ENCODE data around the gene TINCR.

DNA sequence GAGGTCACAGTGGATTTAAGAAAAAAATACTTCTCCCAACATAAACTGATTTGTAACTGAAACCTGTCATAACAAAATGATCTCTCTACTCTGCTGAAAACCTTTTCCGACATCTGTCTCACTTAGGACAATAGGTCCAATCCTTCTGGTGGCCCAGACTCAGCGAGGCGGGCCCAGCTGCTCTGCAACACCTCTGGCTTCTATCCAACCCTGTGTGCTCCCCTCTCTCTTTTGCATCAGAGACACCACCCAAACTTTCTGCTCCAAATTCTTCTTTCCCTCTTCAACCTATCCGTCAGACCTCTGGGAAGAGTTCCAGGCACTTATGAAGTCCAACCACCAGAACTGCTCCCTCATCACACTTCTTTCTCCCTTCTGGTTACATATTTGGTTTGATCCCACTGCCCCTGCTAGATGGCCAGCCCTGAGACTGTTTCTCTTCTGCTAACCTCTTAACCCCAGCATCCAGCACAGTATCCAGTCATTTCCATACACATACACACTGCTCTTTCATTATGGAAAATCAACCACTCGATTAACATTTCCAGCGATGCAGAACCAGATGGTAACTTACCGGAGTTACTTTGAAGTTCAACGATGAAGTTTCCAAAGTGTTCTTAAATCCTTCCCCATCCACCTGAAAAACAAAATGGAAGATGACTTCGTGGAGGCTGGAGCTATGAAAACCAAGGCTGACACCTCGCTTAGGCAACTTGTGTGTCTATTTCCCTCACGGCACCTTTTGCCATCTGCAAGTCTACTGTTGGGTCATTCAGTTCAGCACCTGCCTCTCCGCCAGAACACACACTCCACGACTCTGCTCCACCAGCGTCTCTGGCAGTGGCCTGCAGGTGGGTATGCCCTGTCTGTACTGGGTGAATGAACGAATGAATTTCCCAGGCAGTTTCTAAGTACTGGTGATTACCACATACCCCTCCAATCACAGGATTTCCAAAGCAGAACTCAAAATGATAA lies 45.4 kb upstream of the TINCR start:
- TF ChIP-seq SP1 (IDR thresholded peaks at IDR 0.05), result no peak
- TF ChIP-seq ELF4 (IDR thresholded peaks at IDR 0.05), result no peak
- TF ChIP-seq SUZ12 (IDR thresholded peaks at IDR 0.05), result no peak
- no peak for TF ChIP-seq L3MBTL2 (conservative IDR thresholded peaks at IDR 0.05)
- TF ChIP-seq BHLHE40 (IDR thresholded peaks at IDR 0.05; ENCODE audit: borderline replicate concordance), result no peak
- TF ChIP-seq ARNT (IDR thresholded peaks at IDR 0.05), result no peak
- TF ChIP-seq FOXM1 (IDR thresholded peaks at IDR 0.05; ENCODE audit: borderline replicate concordance), result no peak
- no peak for TF ChIP-seq CTBP1 (IDR thresholded peaks at IDR 0.05; ENCODE audit: borderline replicate concordance)
- TF ChIP-seq HDGF (IDR thresholded peaks at IDR 0.05; ENCODE audit: borderline replicate concordance), result no peak
- TF ChIP-seq LEF1 (IDR thresholded peaks at IDR 0.05; ENCODE audit: borderline replicate concordance), result no peak
- TF ChIP-seq FOXK2 (IDR thresholded peaks at IDR 0.05), result no peak

All from HEK293T (cell line).